ENCODE data around the gene HINT3. TPM values are rescaled to one million over a fixed set of nuclear protein-coding genes. Genes with fewer than 3 reads are reported as not detected.

The HINT3 gene
- total RNA-seq, 2 experiments from 2014 or later = 10.6 to 10.9 TPM

DNA sequence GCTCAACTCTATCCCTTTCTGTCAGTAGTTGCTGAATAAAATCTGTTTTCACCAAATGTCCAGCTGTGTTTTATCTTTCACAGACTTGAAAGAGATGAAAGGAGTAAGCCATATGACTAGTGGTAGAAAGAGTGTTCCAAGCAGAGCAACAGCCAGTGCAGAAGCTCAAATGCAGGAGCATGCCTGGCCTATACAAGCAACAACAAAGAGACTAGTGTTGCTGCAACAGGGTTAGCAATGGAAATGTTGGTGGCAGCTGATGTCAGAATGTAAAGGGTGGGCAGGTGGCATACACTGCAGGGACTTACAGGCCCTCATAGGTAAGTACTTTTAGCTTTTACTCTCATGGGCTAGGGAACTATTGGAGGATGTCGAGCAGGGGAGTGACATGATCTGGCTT is 5.2 kb upstream of the HINT3 start:
- no peak for DNase-seq
- CTCF ChIA-PET = interaction anchor here (0.7 to 4.0 kb wide), 9 partner anchors 23 to 160 kb away, joined by 3 to 27 read pairs (median 9); partner anchors contain the start of gene NCOA7
- Mint-ChIP-seq H3K4me1 (ENCODE audit: low read depth) (peaks cover 9% of the 10 kb centered on the region), H3K27ac (no peak overlapping the region), H3K9me3 (no peaks in the 10 kb centered on the region), H3K36me3 (ENCODE audit: low read depth) (no peaks in the 10 kb centered on the region), H3K27me3 (ENCODE audit: low read depth) (peaks cover 4% of the 10 kb centered on the region), H3K4me3 (no peak overlapping the region)
- intact Hi-C loops (cut with micrococcal nuclease) = no loop called here

DNA sequence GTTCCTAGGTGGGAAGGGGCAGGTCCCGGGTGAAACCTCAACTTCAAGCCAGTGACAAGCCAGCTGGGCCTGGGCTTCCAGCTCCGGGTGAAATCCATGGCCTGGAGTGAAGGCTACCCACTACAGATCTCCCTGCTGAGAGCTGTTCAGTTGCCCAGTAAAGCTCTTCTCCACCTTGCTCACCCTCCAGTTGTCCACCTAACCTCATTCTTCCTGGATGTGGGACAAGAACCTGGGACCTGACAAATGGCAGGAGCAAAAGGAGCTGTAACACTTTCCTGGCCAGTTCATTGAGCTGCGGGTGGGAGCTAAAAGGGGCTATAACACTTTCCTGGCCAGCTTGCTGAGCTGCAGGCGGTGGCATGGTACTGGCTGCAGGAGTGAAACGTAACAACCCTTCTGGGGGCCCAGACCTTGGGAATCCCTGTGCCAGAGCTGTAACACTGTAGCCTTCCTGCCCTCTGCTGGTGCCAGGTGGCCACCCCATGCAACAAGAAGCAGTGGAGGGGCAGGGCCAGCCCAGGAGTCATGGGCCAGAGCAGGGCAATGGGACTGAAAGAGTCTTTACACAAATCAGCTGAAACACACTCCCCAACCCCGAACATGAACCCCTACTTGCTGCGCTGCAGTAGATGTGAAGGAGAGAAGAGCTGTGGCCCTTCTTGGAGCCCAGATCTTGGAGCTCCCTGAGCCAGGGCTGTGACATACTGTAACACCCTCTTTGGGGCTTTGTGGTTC is 3.6 kb upstream of the HINT3 start:
- peaks cover 7% of the 10 kb centered on the region for H3K4me1 Mint-ChIP-seq (ENCODE audit: low read depth)
- no peak overlapping the region for H3K4me3 Mint-ChIP-seq
- DNase-seq = peak; percentile 61
- peaks cover 4% of the 10 kb centered on the region for H3K27me3 Mint-ChIP-seq (ENCODE audit: low read depth)
- intact Hi-C loops (cut with micrococcal nuclease) = no loop called here
- H3K36me3 Mint-ChIP-seq (ENCODE audit: low read depth) = no peaks in the 10 kb centered on the region
- no peak overlapping the region for H3K27ac Mint-ChIP-seq
- no peaks in the 10 kb centered on the region for H3K9me3 Mint-ChIP-seq
- CTCF ChIA-PET = interaction anchor here (0.7 to 4.0 kb wide), 28 partner anchors 9 to 640 kb away, joined by 3 to 27 read pairs (median 4); partner anchors contain the start of gene NCOA7

DNA sequence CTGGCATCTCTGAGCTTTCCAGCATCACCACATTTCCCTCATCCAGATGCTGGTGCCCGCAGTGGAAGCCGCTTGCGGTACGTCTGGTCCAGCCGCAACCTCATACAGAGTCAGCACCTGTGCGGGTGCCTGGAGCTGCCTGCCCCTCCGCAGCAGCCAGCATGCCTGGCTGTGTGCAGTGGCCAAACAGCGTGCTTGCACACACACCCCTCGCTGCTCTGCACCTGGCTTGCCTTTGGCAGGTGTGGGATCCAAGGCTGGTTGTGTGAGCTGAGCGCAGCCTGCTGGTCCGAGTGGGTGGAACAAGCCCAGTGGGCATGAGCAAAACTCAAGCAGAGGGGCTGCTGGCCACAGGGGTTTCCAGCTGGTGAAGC is 3.1 kb upstream of the HINT3 start:
- CTCF ChIA-PET = interaction anchor here (0.7 to 4.0 kb wide), 25 partner anchors 10 to 640 kb away, joined by 3 to 27 read pairs (median 4); partner anchors contain the start of gene NCOA7
- Mint-ChIP-seq H3K9me3 (no peaks in the 10 kb centered on the region), H3K27ac (no peak overlapping the region), H3K27me3 (ENCODE audit: low read depth) (peaks cover 4% of the 10 kb centered on the region), H3K36me3 (ENCODE audit: low read depth) (no peaks in the 10 kb centered on the region), H3K4me1 (ENCODE audit: low read depth) (peaks cover 7% of the 10 kb centered on the region), H3K4me3 (no peak overlapping the region)
- intact Hi-C loops (cut with micrococcal nuclease) = no loop called here
- peak; percentile 28 for DNase-seq

DNA sequence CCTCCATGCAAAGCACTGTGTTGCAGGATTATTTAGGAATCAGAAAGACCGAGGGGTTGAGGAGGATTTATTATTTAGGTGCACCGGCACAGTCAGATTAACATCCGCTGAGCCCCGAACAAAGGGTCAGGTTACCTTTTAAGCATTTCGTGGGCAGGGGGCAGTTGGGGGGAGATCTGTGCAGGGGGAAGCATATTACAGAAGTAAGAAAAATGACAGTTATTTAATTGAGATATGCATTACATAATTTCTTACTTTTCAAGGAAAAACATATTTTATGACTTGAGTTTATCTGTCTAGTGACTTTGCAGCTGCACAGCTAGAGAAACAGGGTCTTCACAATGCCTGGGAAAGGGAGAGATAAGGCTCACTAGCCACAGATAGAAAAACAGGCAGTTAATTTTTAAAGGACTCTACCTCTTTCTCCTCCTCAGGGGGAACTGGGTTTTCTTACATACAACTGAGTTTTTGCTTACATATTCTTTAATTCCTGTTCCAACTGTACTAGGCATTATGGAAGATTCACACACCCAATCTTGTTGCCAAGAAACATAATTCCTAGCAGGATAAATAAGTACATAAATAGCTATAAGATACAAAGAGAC is 1.7 kb upstream of the HINT3 start:
- intact Hi-C loops (cut with micrococcal nuclease) = no loop called here
- Mint-ChIP-seq H3K27ac (no peak overlapping the region), H3K4me3 (no peak overlapping the region), H3K4me1 (ENCODE audit: low read depth) (peaks cover 7% of the 10 kb centered on the region), H3K36me3 (ENCODE audit: low read depth) (no peaks in the 10 kb centered on the region), H3K9me3 (no peaks in the 10 kb centered on the region), H3K27me3 (ENCODE audit: low read depth) (peaks cover 3% of the 10 kb centered on the region)
- CTCF ChIA-PET = interaction anchor here (0.8 to 4.3 kb wide), 10 partner anchors 12 to 174 kb away, joined by 3 to 51 read pairs (median 22); partner anchors contain the start of gene NCOA7
- DNase-seq = no peak

DNA sequence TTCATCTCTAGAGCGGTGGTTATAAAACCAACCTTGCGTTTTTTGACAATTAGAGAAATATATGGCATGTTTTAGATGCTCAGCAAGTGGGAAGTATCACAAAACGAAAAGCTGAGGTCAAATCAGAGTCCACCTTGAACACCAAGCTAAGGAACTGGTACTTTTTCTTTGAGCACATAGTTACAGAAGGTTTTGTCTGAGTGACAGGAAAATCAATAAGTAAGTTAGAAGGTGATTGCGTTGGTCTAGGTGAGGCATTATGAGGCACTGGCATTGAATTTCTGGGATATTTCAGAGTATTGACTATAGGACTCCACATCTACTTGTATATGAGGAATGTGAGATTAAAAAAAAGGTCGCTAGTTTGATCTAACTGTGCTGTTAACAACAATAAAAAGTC is 597 bp upstream of the HINT3 start:
- intact Hi-C loops (cut with micrococcal nuclease) = loop anchor here (1.0 kb wide), 12 partner anchors 18 to 645 kb away; partner anchors contain the start of gene TRMT11
- no peaks in the 10 kb centered on the region for H3K36me3 Mint-ChIP-seq (ENCODE audit: low read depth)
- H3K4me1 Mint-ChIP-seq (ENCODE audit: low read depth) = peaks cover 7% of the 10 kb centered on the region
- DNase-seq = no peak
- CTCF ChIA-PET = interaction anchor here (0.6 to 4.3 kb wide), 41 partner anchors 9 to 1467 kb away, joined by 3 to 51 read pairs (median 6); partner anchors contain the start of genes NCOA7 and TRMT11
- peaks cover 2% of the 10 kb centered on the region for H3K27me3 Mint-ChIP-seq (ENCODE audit: low read depth)
- no peaks in the 10 kb centered on the region for H3K9me3 Mint-ChIP-seq
- peak overlapping the region; percentile 72 for H3K27ac Mint-ChIP-seq
- H3K4me3 Mint-ChIP-seq = no peak overlapping the region

DNA sequence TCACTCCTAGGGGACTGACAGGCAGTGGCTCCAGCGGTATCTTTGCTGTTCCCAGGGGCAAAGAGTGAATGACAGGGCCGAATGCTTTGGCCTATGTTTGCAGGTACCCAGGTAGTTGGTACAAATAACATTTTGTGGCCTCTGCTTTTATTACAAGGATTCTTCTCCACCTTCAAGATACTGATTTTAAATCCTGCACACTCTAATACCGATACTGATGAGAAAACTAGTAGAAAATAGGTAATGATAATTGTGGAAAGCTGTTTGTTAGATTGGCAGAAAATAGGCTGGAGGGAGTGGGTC is 772 bp downstream of the HINT3 start:
- CTCF ChIA-PET = interaction anchor here (0.6 to 4.3 kb wide), 19 partner anchors 10 to 179 kb away, joined by 3 to 51 read pairs (median 8); partner anchors contain the start of genes NCOA7 and TRMT11
- Mint-ChIP-seq H3K9me3 (no peaks in the 10 kb centered on the region), H3K4me1 (ENCODE audit: low read depth) (peaks cover 10% of the 10 kb centered on the region), H3K4me3 (no peak overlapping the region), H3K27ac (no peak overlapping the region), H3K36me3 (ENCODE audit: low read depth) (no peaks in the 10 kb centered on the region), H3K27me3 (ENCODE audit: low read depth) (peaks cover 2% of the 10 kb centered on the region)
- no peak for DNase-seq
- intact Hi-C loops (cut with micrococcal nuclease) = no loop called here

DNA sequence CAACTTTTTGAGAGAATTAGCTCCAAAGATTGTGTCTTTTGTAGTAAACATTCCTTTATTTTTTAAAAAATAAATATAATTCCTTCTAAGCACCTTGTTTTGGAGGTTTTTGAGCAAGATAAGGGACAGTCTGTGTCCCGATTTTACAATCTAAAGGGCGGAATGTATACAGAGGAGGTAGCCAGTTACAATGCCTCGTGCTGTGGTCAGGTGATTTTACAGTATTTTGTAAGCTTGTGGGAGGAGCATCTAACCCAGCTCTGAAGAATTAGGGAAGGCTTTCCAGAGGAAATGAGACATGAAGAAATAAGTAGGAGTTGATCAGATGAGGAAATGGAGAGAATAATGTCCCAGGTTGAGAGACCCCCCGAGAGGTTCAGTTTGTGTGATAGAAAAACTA is 1.3 kb downstream of the HINT3 start:
- no peak overlapping the region for H3K4me3 Mint-ChIP-seq
- intact Hi-C loops (cut with micrococcal nuclease) = no loop called here
- no peaks in the 10 kb centered on the region for H3K9me3 Mint-ChIP-seq
- H3K36me3 Mint-ChIP-seq (ENCODE audit: low read depth) = no peaks in the 10 kb centered on the region
- CTCF ChIA-PET = interaction anchor here (0.8 to 4.3 kb wide), 13 partner anchors 10 to 177 kb away, joined by 3 to 51 read pairs (median 15); partner anchors contain the start of genes NCOA7 and TRMT11
- DNase-seq = peak; percentile 18
- peaks cover 2% of the 10 kb centered on the region for H3K27me3 Mint-ChIP-seq (ENCODE audit: low read depth)
- H3K27ac Mint-ChIP-seq = no peak overlapping the region
- peaks cover 11% of the 10 kb centered on the region for H3K4me1 Mint-ChIP-seq (ENCODE audit: low read depth)

DNA sequence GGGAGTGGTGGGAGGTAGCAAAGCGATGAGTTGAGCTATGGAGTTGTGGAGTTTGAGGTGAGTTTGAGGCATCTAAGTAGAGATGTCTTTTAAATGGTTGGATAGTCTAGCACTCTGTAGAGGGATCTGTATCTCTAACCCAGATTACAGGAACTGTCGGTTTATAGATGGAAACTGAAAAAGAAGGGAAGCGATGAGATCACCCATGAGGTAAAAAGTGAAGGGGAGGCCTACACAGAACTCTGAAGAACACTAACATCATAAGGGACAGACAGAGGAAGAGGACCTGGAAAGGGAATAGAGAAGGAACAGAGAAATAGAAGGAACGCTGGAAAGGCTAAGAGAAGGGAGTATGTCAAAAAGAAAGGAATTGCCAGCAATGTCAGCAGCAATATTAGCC is 2.5 kb downstream of the HINT3 start:
- Mint-ChIP-seq H3K4me1 (ENCODE audit: low read depth) (peaks cover 20% of the 10 kb centered on the region), H3K4me3 (no peak overlapping the region), H3K36me3 (ENCODE audit: low read depth) (no peaks in the 10 kb centered on the region), H3K27me3 (ENCODE audit: low read depth) (peaks cover 2% of the 10 kb centered on the region), H3K27ac (no peak overlapping the region), H3K9me3 (no peaks in the 10 kb centered on the region)
- CTCF ChIA-PET = interaction anchor here (0.8 to 4.3 kb wide), 4 partner anchors 9 to 178 kb away, joined by 3 to 51 read pairs (median 8); partner anchors contain the start of gene NCOA7
- no peak for DNase-seq
- intact Hi-C loops (cut with micrococcal nuclease) = no loop called here

DNA sequence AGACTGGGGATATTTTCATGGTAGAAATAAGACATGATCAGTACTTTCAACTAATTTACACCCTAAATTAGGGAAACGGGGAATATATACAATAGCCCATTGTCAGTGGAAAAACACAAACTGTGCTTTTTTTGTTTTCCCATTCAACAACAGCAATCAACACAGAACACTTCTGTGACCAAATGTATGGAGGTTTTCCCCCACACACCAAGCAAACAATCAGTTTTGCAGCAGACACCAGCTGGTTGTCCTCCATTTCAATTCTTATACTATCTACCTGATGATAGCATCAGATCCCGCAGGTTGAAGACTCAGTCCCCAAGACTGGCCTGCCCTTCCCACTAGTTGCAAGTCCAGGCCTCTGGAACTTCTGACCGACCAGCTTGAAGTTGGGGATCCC is 4.5 kb downstream of the HINT3 start:
- CTCF ChIA-PET = interaction anchor here (0.6 to 2.3 kb wide), 3 partner anchors 13 to 648 kb away, joined by 3 to 11 read pairs (median 3); no protein-coding TSS in a partner anchor
- Mint-ChIP-seq H3K27ac (no peak overlapping the region), H3K4me1 (ENCODE audit: low read depth) (peaks cover 17% of the 10 kb centered on the region), H3K36me3 (ENCODE audit: low read depth) (no peaks in the 10 kb centered on the region), H3K27me3 (ENCODE audit: low read depth) (no peaks in the 10 kb centered on the region), H3K4me3 (no peak overlapping the region), H3K9me3 (no peaks in the 10 kb centered on the region)
- no peak for DNase-seq
- intact Hi-C loops (cut with micrococcal nuclease) = no loop called here

DNA sequence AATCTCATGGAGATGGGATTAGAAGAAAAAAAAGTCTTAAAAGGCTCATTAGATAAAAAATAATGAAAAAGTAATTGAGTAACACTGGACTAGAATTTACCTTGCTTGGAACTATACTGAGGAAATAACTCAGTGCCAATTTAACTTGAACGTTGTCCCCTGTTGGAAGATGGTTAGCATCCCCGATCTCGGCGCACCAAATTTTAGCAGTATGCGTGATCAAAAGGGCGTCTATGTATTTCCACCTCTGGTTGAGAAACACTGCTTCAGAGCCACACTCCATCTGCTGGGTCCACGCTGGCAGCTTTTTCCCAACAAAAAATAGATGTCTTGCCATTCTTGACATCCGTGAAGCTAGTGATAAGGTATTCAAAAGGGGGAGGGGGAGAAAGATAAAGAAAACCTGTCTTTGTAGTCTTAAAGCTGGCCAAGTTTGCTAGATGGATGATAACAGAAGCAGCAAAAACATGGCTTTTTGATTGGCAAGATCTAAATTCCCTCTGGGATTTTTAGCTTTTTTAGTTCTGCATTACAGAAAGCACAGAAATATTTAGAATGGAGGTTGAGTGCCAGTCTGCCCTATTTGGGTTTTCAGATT is 6.4 kb downstream of the HINT3 start:
- Mint-ChIP-seq H3K27me3 (ENCODE audit: low read depth) (no peaks in the 10 kb centered on the region), H3K36me3 (ENCODE audit: low read depth) (peaks cover 7% of the 10 kb centered on the region), H3K4me3 (no peak overlapping the region), H3K9me3 (no peaks in the 10 kb centered on the region), H3K4me1 (ENCODE audit: low read depth) (peaks cover 19% of the 10 kb centered on the region), H3K27ac (no peak overlapping the region)
- no peak for DNase-seq
- CTCF ChIA-PET = interaction anchor here (0.8 to 4.4 kb wide), 2 partner anchors 12 to 57 kb away, joined by 4 to 21 read pairs; no protein-coding TSS in a partner anchor
- intact Hi-C loops (cut with micrococcal nuclease) = no loop called here

DNA sequence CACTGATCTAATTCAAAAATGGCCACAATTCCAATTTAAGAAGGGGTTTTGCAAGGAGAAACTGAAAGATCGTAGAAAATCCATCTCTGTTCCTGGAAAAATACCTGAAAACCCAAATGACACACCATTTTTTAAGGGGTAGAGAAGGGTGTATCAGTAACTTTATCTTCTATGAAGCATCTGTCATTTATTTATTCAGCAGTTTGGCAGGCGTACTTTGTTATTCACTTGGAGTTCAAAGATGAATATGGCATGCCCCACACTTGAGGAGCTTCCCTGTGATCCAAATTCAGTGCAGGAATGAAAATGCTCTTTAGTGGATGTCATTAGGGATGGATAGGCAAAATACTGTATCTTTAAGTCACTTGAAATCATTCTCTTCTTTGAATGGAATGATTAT is 7.2 kb downstream of the HINT3 start:
- Mint-ChIP-seq H3K4me3 (no peak overlapping the region), H3K4me1 (ENCODE audit: low read depth) (peaks cover 25% of the 10 kb centered on the region), H3K27ac (no peak overlapping the region), H3K27me3 (ENCODE audit: low read depth) (no peaks in the 10 kb centered on the region), H3K36me3 (ENCODE audit: low read depth) (peaks cover 14% of the 10 kb centered on the region), H3K9me3 (no peaks in the 10 kb centered on the region)
- no peak for DNase-seq
- CTCF ChIA-PET = interaction anchor here (4.4 kb wide), 1 partner anchor 11 kb away, joined by 21 read pairs; no protein-coding TSS in a partner anchor
- intact Hi-C loops (cut with micrococcal nuclease) = no loop called here

DNA sequence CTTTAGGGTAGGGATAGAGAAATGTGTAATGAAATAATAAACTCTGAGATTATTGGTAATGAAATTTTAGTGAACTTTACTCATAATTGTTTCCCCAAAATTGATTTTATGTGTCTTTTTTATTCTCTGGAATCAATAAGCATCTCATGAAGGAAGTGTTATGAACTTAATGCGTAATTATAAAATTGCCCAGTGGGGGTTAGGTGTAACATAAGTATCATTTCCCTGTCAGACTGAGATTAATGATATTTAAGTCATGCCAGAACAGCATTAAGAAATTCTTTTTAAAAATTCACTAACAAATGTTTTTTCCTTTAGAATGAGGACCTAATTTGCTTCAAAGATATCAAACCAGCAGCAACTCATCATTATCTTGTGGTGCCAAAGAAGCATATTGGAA is 10.0 kb downstream of the HINT3 start:
- H3K4me1 Mint-ChIP-seq (ENCODE audit: low read depth) = peaks cover 26% of the 10 kb centered on the region
- DNase-seq = no peak
- H3K27me3 Mint-ChIP-seq (ENCODE audit: low read depth) = no peaks in the 10 kb centered on the region
- H3K9me3 Mint-ChIP-seq = no peaks in the 10 kb centered on the region
- H3K27ac Mint-ChIP-seq = no peak overlapping the region
- intact Hi-C loops (cut with micrococcal nuclease) = no loop called here
- peaks cover 17% of the 10 kb centered on the region for H3K36me3 Mint-ChIP-seq (ENCODE audit: low read depth)
- CTCF ChIA-PET = interaction anchor here (4.4 kb wide), 1 partner anchor 8 kb away, joined by 21 read pairs; no protein-coding TSS in a partner anchor
- no peak overlapping the region for H3K4me3 Mint-ChIP-seq

Measured in activated naive CD4-positive, alpha-beta T cell treated with anti-CD3 and anti-CD28 coated beads for 36 hours (primary cell).